HepG2 (cell line): Measurements from ENCODE around the gene ANKRD13D. TPM values are rescaled to one million over a fixed set of nuclear protein-coding genes. Genes with fewer than 3 reads are reported as not detected.
A peak's percentile ranks its signal among the peaks of the same experiment; 100 is the strongest.

ENCODE experiments used
- ATAC-seq: fragments of 200-7000 bp; cut with Tn5 transposase; 3 replicates; pipeline ENCODE4 v1.9.1; 2020; ENCODE audit warnings: mild to moderate bottlenecking, moderate library complexity
- BruUV-seq: library from RNA; stranded (reverse); fragments of 400-500 nt; replicated peaks from 2 replicates; lab custom pipeline; 2021; lab: Mats Ljungman, UMichigan
- CTCF ChIA-PET: fragments of 300-600 bp; formaldehyde crosslinking; extraction: SDS; loops from one replicate; lab custom pipeline; 2021; ENCODE audit warnings: low total read pairs, inconsistent platforms, low intra/inter-chr PET ratio; lab: Yijun Ruan, JAX
- POLR2A ChIA-PET: fragments of 350-600 bp; sonication (Branson Sonifier 250); formaldehyde crosslinking; loops from one replicate; lab custom pipeline; 2020; ENCODE audit warnings: antibody characterized with exemption, inconsistent platforms; lab: Yijun Ruan, JAX
- DNase-seq: peaks from one replicate; pipeline ENCODE4 v3.0.0-alpha.2; 2015; ENCODE audit warnings: low spot score
- FAIRE-seq: peaks from 3 replicates; lab custom pipeline; 2011; peaks lifted over from hg19 to GRCh38; lab: Jason Lieb, UNC
- H2AFZ ChIP-seq: one replicate; pipeline ENCODE4 v1.6.1; 2011; ENCODE audit warnings: low read length, inconsistent platforms
- H3K27ac ChIP-seq: fragments of 300-600 bp; 3 replicates; pipeline ENCODE4 v1.8.0; 2011; ENCODE audit warnings: mixed run types, mild to moderate bottlenecking, mixed read lengths, low read length, inconsistent platforms; ENCODE audit not compliant: insufficient read depth; ENCODE audit errors: extremely low read length
- H3K27me3 ChIP-seq, 2 experiments: fragments of 200-600 bp in 1 of 2; 2 replicates in 1 of 2; 3 replicates in 1 of 2; pipeline versions ENCODE4 v1.6.0 to v1.8.0; 2011; ENCODE audit warnings: low read length in 2 of 2, mild to moderate bottlenecking in 2 of 2, moderate library complexity in 2 of 2, inconsistent platforms in 1 of 2; ENCODE audit not compliant: insufficient read depth in 2 of 2, control insufficient read depth in 1 of 2
- H3K36me3 ChIP-seq, 2 experiments: fragments of 200-600 bp in 1 of 2; replicated peaks in 1 of 2; 2 replicates in 1 of 2; 3 replicates in 1 of 2; pipeline versions ENCODE4 v1.5.1 to v1.8.0; 2011; ENCODE audit warnings: low read length in 2 of 2, inconsistent platforms in 1 of 2; ENCODE audit not compliant: insufficient read depth in 2 of 2, control insufficient read depth in 1 of 2
- H3K4me1 ChIP-seq: 2 replicates; pipeline ENCODE4 v1.5.1; 2012; ENCODE audit warnings: low read length, inconsistent platforms; ENCODE audit not compliant: insufficient read depth
- H3K4me2 ChIP-seq: 2 replicates; pipeline ENCODE4 v1.6.0; 2011; ENCODE audit warnings: low read depth, low read length, inconsistent platforms
- H3K4me3 ChIP-seq, 3 experiments: fragments of 200-600 bp in 1 of 3; sonication (generic), shearing (Covaris generic) in 1 of 3; replicated peaks in 1 of 3; 2 replicates each; pipeline ENCODE4 v1.5.1; 2011 to 2016; ENCODE audit warnings: low read length in 3 of 3, inconsistent platforms in 2 of 3, low read depth in 2 of 3, mild to moderate bottlenecking in 2 of 3, control low read depth in 1 of 3, mixed read lengths in 1 of 3; ENCODE audit not compliant: insufficient read depth in 1 of 3
- H3K79me2 ChIP-seq: one replicate; pipeline ENCODE4 v1.6.1; 2011; ENCODE audit warnings: low read length, inconsistent platforms; ENCODE audit not compliant: insufficient read depth
- H3K9ac ChIP-seq: 2 replicates; pipeline ENCODE4 v1.6.0; 2011; ENCODE audit warnings: mild to moderate bottlenecking, low read depth, low read length, inconsistent platforms; ENCODE audit not compliant: insufficient read depth
- H3K9me3 ChIP-seq: 2 replicates; pipeline ENCODE4 v1.5.1; 2012; ENCODE audit warnings: mild to moderate bottlenecking, low read length
- H4K20me1 ChIP-seq: 2 replicates; pipeline ENCODE4 v1.6.0; 2011; ENCODE audit warnings: inconsistent platforms, mild to moderate bottlenecking, low read length, moderate library complexity; ENCODE audit not compliant: insufficient read depth
- AGO2 ChIP-seq: fragments of 200-400 bp; formaldehyde crosslinking; optimal IDR thresholded peaks from 2 replicates; pipeline ENCODE3; 2017; ENCODE audit warnings: mild to moderate bottlenecking, low read depth, low read length, moderate library complexity
- CAMTA2 ChIP-seq: sonication (generic); formaldehyde crosslinking; IDR thresholded peaks from 2 replicates; pipeline ENCODE4 v1.4.0; 2020; ENCODE audit warnings: mild to moderate bottlenecking, missing genetic modification reagents, borderline replicate concordance
- HDAC2 ChIP-seq: sonication (generic); formaldehyde crosslinking; IDR thresholded peaks from 2 replicates; pipeline ENCODE4 v1.4.0; 2020; ENCODE audit warnings: missing genetic modification reagents
- HES4 ChIP-seq: sonication (generic); formaldehyde crosslinking; IDR thresholded peaks from 2 replicates; pipeline ENCODE4 v1.9.0; 2021; ENCODE audit warnings: mild to moderate bottlenecking, missing genetic modification reagents, borderline replicate concordance
- MED8 ChIP-seq: sonication (generic); formaldehyde crosslinking; IDR thresholded peaks from 2 replicates; pipeline ENCODE4 v1.8.1; 2023; ENCODE audit warnings: mild to moderate bottlenecking, missing genetic modification reagents; ENCODE audit not compliant: insufficient replicate concordance
- MXI1 ChIP-seq: IDR thresholded peaks from 3 replicates; pipeline ENCODE4 v1.6.1; 2012; ENCODE audit warnings: low read depth, low read length, inconsistent platforms, borderline replicate concordance
- NFYB ChIP-seq: sonication (generic); formaldehyde crosslinking; IDR thresholded peaks from 2 replicates; pipeline ENCODE4 v1.4.0; 2020; ENCODE audit warnings: missing genetic modification reagents
- PHB2 ChIP-seq: fragments of 450-650 bp; IDR thresholded peaks from 2 replicates; pipeline ENCODE4 v1.6.1; 2018; ENCODE audit not compliant: partially characterized antibody
- PRDM10 ChIP-seq: sonication (generic); formaldehyde crosslinking; IDR thresholded peaks from 2 replicates; pipeline ENCODE4 v1.4.0; 2020; ENCODE audit warnings: low read depth, missing genetic modification reagents
- RFXANK ChIP-seq: IDR thresholded peaks from 2 replicates; pipeline ENCODE4 v1.6.1; 2016
- SP140L ChIP-seq: sonication (generic); formaldehyde crosslinking; IDR thresholded peaks from 2 replicates; pipeline ENCODE4 v1.4.0; 2020; ENCODE audit warnings: missing genetic modification reagents, borderline replicate concordance
- SRSF4 ChIP-seq: fragments of 200-400 bp; formaldehyde crosslinking; IDR thresholded peaks from one replicate; pipeline ENCODE4 v1.6.1; 2018; ENCODE audit warnings: mild to moderate bottlenecking, low read depth, low read length, moderate library complexity; ENCODE audit not compliant: poor library complexity, severe bottlenecking
- ZFY ChIP-seq: sonication (generic); formaldehyde crosslinking; IDR thresholded peaks from 2 replicates; pipeline ENCODE4 v1.4.0; 2020; ENCODE audit warnings: missing genetic modification reagents
- ZNF24 ChIP-seq: fragments of 450-650 bp; IDR thresholded peaks from 2 replicates; pipeline ENCODE4 v1.6.1; 2017; ENCODE audit warnings: antibody characterized with exemption, mild to moderate bottlenecking
- ZNF564 ChIP-seq: sonication (generic); formaldehyde crosslinking; IDR thresholded peaks from 2 replicates; pipeline ENCODE4 v1.8.1; 2023; ENCODE audit warnings: mild to moderate bottlenecking, missing genetic modification reagents
- ZNF790 ChIP-seq: sonication (generic); formaldehyde crosslinking; IDR thresholded peaks from 2 replicates; pipeline ENCODE4 v1.8.0; 2022; ENCODE audit warnings: missing genetic modification reagents, mild to moderate bottlenecking, borderline replicate concordance
- WGBS: methylation state at CpG from one replicate; pipeline ENCODE4 v1.1.6; 2017; ENCODE audit warnings: low lambda C conversion rate; 5-methylcytosine and 5-hydroxymethylcytosine counted together
- in situ Hi-C: cut with HindIII; loops from 2 replicates; pipeline ENCODE4 v1.10.0; 2017; ENCODE audit warnings: low pct_unique_long_range_greater_than_20kb; ENCODE audit not compliant: extremely low pct_ligation_motif_present
- intact Hi-C: fragments of 100-400 bp; cut with micrococcal nuclease; formaldehyde crosslinking; loops from one replicate; pipeline ENCODE4 v1.10.0; 2022; ENCODE audit not compliant: unreplicated experiment
- polyA plus RNA-seq, 8 experiments: library from polyadenylated mRNA; depleted of rRNA in 3 of 8; stranded (reverse) in 7 of 8; unstranded in 1 of 8; fragments of >200 nt; fragmentation: Illumina TruSeq in 4 of 8; extraction: Trizol in 4 of 8; gene quantifications; 2 replicates each; pipeline versions ENCODE4 v1.2.1 to v1.2.3, GENCODE V29; 2011 to 2016; ENCODE audit warnings: low read depth in 4 of 8, missing spikeins in 1 of 8, mixed read lengths in 1 of 8; ENCODE audit not compliant: insufficient read depth in 1 of 8
- total RNA-seq, 5 experiments: library from RNA; depleted of rRNA; stranded (reverse); fragments of >200 nt; fragmentation: Illumina TruSeq; extraction: Trizol; gene quantifications; 2 replicates each; pipeline ENCODE4 v1.2.3, GENCODE V29; 2016; ENCODE audit warnings: low read depth in 1 of 5
- TF ChIP-seq, protein P1 (sequence below): sonication (generic); formaldehyde crosslinking; IDR thresholded peaks from 2 replicates; pipeline ENCODE4 v1.4.0; 2020; ENCODE audit warnings: missing genetic modification reagents

The ANKRD13D gene
- total and polyA plus RNA-seq, 2 of the 13 experiments (the other 11 are each of a cell fraction or from before 2014, with no cell fraction given) = 18.6 to 27.3 TPM

DNA sequence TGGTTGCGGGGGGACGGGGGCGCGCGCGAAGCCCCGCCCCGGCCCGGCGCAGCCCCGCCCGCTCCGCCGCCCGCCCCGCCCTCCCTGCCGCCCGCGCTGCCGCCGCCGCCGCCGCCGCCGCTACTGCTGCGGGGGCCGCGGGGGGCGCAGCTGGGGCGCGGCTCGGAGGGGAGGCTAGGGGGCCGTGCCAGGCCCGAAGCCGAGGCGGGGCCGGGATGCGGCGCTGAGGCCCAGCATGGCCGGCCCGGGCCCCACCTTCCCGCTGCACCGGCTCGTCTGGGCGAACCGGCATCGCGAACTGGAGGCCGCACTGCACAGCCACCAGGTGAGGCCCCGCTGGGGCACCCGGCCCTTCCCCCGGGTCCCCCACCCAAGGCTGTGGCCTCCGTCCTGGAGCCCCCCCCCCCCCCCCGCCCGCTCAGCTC lies at the start of gene ANKRD13D (continued):
- TF ChIP-seq, protein P1, sequence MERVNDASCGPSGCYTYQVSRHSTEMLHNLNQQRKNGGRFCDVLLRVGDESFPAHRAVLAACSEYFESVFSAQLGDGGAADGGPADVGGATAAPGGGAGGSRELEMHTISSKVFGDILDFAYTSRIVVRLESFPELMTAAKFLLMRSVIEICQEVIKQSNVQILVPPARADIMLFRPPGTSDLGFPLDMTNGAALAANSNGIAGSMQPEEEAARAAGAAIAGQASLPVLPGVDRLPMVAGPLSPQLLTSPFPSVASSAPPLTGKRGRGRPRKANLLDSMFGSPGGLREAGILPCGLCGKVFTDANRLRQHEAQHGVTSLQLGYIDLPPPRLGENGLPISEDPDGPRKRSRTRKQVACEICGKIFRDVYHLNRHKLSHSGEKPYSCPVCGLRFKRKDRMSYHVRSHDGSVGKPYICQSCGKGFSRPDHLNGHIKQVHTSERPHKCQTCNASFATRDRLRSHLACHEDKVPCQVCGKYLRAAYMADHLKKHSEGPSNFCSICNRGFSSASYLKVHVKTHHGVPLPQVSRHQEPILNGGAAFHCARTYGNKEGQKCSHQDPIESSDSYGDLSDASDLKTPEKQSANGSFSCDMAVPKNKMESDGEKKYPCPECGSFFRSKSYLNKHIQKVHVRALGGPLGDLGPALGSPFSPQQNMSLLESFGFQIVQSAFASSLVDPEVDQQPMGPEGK = peak; percentile 11; the same call in 1 of the 2 replicates
- TF ChIP-seq, all 625 proteins: peak for 6

DNA sequence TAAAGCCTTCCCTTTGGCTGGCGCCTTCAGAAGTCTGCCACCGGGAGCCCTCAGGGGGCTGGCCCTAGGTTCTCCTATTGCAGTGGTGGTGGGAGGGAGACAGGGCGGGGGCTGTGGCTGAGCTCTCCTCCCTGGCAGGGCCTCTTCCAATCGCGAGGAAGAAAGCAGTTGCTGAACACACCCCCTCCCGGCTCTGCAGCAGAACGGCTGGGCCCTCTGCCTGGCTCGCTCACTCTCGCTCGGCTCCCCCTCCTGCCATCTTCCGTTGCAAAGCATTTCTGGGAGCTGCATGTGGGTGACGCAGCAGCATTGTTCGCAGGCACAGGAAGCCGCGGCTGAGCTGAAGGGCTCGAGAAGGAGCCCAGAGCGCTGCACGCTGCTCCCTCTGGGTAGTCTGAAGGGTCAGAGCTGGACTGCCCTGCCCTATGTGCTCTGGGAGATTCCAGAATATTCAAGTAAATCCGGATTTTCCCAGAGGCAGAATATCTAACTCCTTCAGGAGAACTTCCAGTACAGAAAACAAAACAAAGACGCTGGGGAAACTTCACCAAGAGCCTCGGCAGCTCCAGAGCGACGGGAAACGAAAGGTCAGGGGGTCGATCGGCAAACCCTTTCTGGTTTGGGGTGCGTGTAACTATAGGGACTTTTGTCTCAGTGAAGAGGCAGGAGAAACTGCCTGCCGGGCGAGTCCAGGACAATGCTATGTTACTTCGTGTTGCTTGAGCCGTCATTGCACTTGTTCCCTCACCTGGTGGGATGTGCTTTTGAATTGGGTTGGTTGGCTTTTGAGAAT lies 49.1 kb upstream of the ANKRD13D start:
- peaks cover 11% of the 10 kb centered on the region for H4K20me1 ChIP-seq
- in situ Hi-C loops = no loop called here
- no peaks in the 10 kb centered on the region for H3K9me3 ChIP-seq
- FAIRE-seq = peak; percentile 95
- ChIA-PET CTCF (no interaction called here), POLR2A (interaction anchor here (0.6 to 3.3 kb wide), 24 partner anchors 8 to 855 kb away, joined by 3 to 20 read pairs (median 4); partner anchors contain the start of genes ANKRD13D, CLCF1, POLD4 and SSH3)
- peaks cover 1 to 13% of the 10 kb centered on the region in 2 experiments for H3K36me3 ChIP-seq
- under 1% methylated on average over 22 of the region's 31 CpGs for WGBS
- H2AFZ ChIP-seq = no peak overlapping the region
- H3K9ac ChIP-seq = peak overlapping the region; percentile 91
- ATAC-seq = peak; percentile 97
- peak; percentile 96 for DNase-seq
- H3K27ac ChIP-seq = peak overlapping the region; percentile 89
- peak overlapping the region; percentile 72 to 82 (median 80) for H3K4me3 ChIP-seq
- peaks cover 41% of the 10 kb centered on the region for H3K79me2 ChIP-seq
- peak overlapping the region; percentile 93 for H3K4me2 ChIP-seq
- H3K4me1 ChIP-seq = peaks cover 41% of the 10 kb centered on the region
- intact Hi-C loops = loop anchor here (10.0 kb wide), 1 partner anchor 145 kb away; no protein-coding TSS in a partner anchor
- no peaks in the 10 kb centered on the region; a peak in 1 of 5 replicates for H3K27me3 ChIP-seq
- TSS peak; percentile 69 for BruUV-seq
- TF ChIP-seq MED8 (CRISPR knock-in tag) (no peak), PRDM10 (CRISPR knock-in tag) (peak; percentile 74), AGO2 (peak; percentile 82), ZNF564 (CRISPR knock-in tag) (no peak), ZNF790 (no peak), HDAC2 (CRISPR knock-in tag) (peak; percentile 79), HES4 (CRISPR knock-in tag) (peak; percentile 34; the same call in 1 of the 2 replicates), NFYB (CRISPR knock-in tag) (peak; percentile 66), MXI1 (peak; percentile 94; the same call in 2 of the 3 replicates), PHB2 (no peak), CAMTA2 (CRISPR knock-in tag) (no peak), ZNF24 (no peak), SP140L (CRISPR knock-in tag) (0 out of 2 replicates have a peak, but pooled peaks have one; percentile 38), SRSF4 (no peak), ZFY (peak; percentile 73; the same call in 1 of the 2 replicates), RFXANK (CRISPR knock-in tag) (peak; percentile 79)
